Nephron progenitor cell (in vitro differentiated cells): ENCODE data around the gene ENO3.

Source experiments
- DNase-seq: peaks from one replicate; pipeline ENCODE4 v3.0.0; 2021
- H3K27ac Mint-ChIP-seq: 2 replicates; pipeline ENCODE4 v1.8.0; 2021; ENCODE audit warnings: mild to moderate bottlenecking, moderate library complexity, mixed read lengths
- H3K27me3 Mint-ChIP-seq: 2 replicates; pipeline ENCODE4 v1.8.0; 2021; ENCODE audit warnings: mild to moderate bottlenecking, low read depth, mixed read lengths; ENCODE audit not compliant: poor library complexity
- H3K36me3 Mint-ChIP-seq: 2 replicates; pipeline ENCODE4 v1.8.0; 2021; ENCODE audit warnings: low read depth, mixed read lengths
- H3K4me1 Mint-ChIP-seq: 2 replicates; pipeline ENCODE4 v1.8.0; 2021; ENCODE audit warnings: mixed read lengths
- H3K4me3 Mint-ChIP-seq: 2 replicates; pipeline ENCODE4 v1.8.0; 2021; ENCODE audit warnings: mild to moderate bottlenecking, moderate library complexity, mixed read lengths
- H3K9me3 Mint-ChIP-seq: 2 replicates; pipeline ENCODE4 v1.8.0; 2021; ENCODE audit warnings: mild to moderate bottlenecking, moderate library complexity, mixed read lengths
- CTCF ChIP-seq: fragments of 200-600 bp; sonication (generic); IDR thresholded peaks from 2 replicates; pipeline ENCODE4 v1.5.0; 2021; ENCODE audit warnings: antibody characterized with exemption

ENO3 gene

DNA sequence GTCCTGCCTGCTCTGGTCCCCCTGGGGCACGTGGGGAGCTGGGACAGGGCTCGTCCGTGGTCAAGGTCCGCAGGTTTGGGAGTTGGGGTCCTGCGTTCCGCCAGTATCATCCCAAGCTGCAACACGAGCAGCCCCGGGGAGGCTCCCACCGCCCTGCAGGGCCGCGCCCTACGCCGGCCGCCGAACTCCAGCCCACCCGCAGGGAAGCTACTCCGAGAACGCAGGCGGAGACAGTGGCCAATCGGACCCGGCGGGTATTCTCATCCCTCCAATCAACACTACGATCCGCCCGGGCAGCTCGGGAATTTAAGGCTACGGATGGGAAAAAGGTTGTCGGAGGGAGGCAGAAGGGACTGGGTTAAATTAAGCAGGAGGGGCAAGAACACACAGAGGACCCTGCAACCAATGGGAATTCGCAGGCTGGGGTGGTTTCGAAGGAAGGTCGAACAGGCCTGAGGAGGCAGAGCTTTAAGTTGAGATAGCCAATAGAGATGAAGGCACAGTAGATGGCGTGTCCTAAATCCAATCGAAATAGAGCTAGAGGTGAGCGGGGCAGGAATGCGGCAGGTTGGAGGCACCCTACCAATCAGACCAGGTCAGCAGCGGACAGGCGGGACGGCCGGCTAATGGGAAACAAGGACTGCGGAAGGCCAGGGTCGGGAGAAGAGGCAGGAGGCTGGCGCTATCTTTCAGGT, 16.1 kb downstream of the ENO3 start:
- no peak overlapping the region for H3K4me3 Mint-ChIP-seq
- no peak for TF ChIP-seq CTCF
- peaks cover 2% of the 10 kb centered on the region for H3K27me3 Mint-ChIP-seq
- peaks cover 44% of the 10 kb centered on the region for H3K36me3 Mint-ChIP-seq
- no peak overlapping the region for H3K27ac Mint-ChIP-seq
- H3K9me3 Mint-ChIP-seq = peaks cover 14% of the 10 kb centered on the region
- H3K4me1 Mint-ChIP-seq = peaks cover 17% of the 10 kb centered on the region
- DNase-seq = peak; percentile 93

- no peak for TF ChIP-seq CTCF
- H3K9me3 Mint-ChIP-seq = peaks cover 14% of the 10 kb centered on the region
Observed at GRCh38 chr17:4967539-4968485, 16.9 kb downstream of the ENO3 start, which contains the start of gene SPAG7. Gene SPAG7 (minus strand): TSS chr17:4967817. CDS start chr17:4967804, 13 bp downstream.

GRCh38 chr17:4968486-4969046, 17.6 kb downstream of the ENO3 start:
- Mint-ChIP-seq H3K27ac (no peak overlapping the region), H3K4me1 (peaks cover 29% of the 10 kb centered on the region), H3K36me3 (peaks cover 44% of the 10 kb centered on the region), H3K4me3 (no peak overlapping the region), H3K9me3 (peaks cover 14% of the 10 kb centered on the region), H3K27me3 (peaks cover 5% of the 10 kb centered on the region)
- peak; percentile 45 for DNase-seq
- no peak for TF ChIP-seq CTCF

More at GRCh38 chr17:4967539-4968485, 16.9 kb downstream of the ENO3 start, which contains the start of gene SPAG7:
- peaks cover 49% of the 10 kb centered on the region for H3K36me3 Mint-ChIP-seq
- H3K4me1 Mint-ChIP-seq = peaks cover 25% of the 10 kb centered on the region
- no peak within 1 kb of the TSS for H3K4me3 Mint-ChIP-seq
- peak; percentile 95 for DNase-seq
- H3K27ac Mint-ChIP-seq = no peak within 1 kb of the TSS
- peaks cover 3% of the 10 kb centered on the region for H3K27me3 Mint-ChIP-seq

DNA sequence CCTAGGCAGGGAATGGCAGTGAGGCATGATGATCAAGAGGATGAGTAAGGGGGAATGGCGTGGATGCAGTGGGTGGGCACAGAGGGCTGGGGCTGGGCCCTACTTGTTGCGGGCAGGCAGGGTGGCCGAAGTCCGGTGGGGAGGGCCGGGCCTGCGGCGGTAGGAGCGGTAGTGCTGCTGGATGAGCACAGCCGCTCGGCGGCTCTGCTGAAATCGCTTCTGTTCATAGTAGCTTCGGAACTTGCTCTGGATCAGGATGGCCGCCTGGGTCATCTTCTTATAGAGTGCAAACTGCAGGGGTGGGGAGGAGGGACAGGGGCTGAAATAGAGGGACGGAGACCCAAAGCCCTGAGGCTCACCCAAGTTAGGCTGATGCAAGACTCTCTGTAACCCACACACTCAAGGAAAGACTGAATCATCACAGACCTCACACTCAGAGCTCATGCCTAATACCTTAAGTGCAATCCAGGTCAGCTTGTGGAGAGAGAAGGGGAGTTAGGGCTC, 18.2 kb downstream of the ENO3 start:
- Mint-ChIP-seq H3K27ac (no peak overlapping the region), H3K27me3 (peaks cover 8% of the 10 kb centered on the region), H3K36me3 (peaks cover 46% of the 10 kb centered on the region), H3K4me3 (no peak overlapping the region), H3K4me1 (peaks cover 29% of the 10 kb centered on the region), H3K9me3 (peaks cover 14% of the 10 kb centered on the region)
- DNase-seq = peak; percentile 28
- TF ChIP-seq CTCF = no peak

DNA sequence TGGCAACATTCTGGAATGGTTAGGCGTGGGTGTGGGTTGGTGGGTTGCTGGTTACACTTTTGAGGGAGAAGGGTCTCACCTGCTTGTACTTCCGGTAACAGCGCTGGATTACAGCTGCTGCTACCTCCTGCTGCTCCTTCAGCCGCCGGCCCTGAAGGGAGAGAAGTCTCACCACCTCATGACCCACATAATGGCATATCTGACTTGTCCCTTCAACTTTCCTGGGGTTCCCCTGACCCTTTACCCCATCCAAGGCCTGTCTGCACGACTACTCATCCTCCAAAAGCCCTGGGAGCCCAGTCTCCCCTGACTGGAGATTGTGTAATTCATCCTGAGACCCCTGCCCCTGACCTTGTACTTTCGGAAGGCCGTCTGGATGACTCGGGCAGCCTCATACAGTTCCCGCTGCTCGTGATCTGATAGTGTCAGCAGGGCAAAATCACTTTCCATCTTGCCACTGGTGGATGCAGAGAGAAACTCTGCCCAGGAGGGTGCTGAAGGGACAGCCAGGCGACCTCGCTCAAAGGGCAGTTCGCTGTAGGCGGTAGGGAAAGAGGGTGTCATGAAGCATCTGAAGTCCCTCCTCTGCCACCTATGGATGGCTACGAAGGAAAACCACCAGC, 18.7 kb downstream of the ENO3 start:
- H3K27me3 Mint-ChIP-seq = peaks cover 8% of the 10 kb centered on the region
- no peak for TF ChIP-seq CTCF
- H3K27ac Mint-ChIP-seq = no peak overlapping the region
- peaks cover 14% of the 10 kb centered on the region for H3K9me3 Mint-ChIP-seq
- H3K4me3 Mint-ChIP-seq = no peak overlapping the region
- H3K4me1 Mint-ChIP-seq = peaks cover 29% of the 10 kb centered on the region
- peaks cover 41% of the 10 kb centered on the region for H3K36me3 Mint-ChIP-seq
- no peak for DNase-seq
